Fibroblast of villous mesenchyme (primary cell): ENCODE data around the gene RGS7. TPM values are rescaled to one million over a fixed set of nuclear protein-coding genes. Genes with fewer than 3 reads are reported as not detected.

Experiments used
- DNase-seq: peaks from one replicate; pipeline ENCODE4 v3.0.0-alpha.2; 2010; ENCODE audit warnings: low read depth
- H3K4me3 ChIP-seq: 2 replicates; pipeline ENCODE4 v1.5.1; 2011; ENCODE audit warnings: low read depth, mild to moderate bottlenecking, low read length
- CTCF ChIP-seq: IDR thresholded peaks from 2 replicates; pipeline ENCODE4 v1.5.1; 2012; ENCODE audit warnings: low read depth, mild to moderate bottlenecking, low read length; ENCODE audit not compliant: insufficient read depth
- total RNA-seq: library from RNA; depleted of rRNA; stranded (reverse); fragments of >200 nt; gene quantifications from 2 replicates; pipeline ENCODE4 v1.2.3, GENCODE V29; 2012

RGS7 gene
- total RNA-seq, 1 donor = 0.43 TPM

- DNase-seq = no peak
- no peak overlapping the region for H3K4me3 ChIP-seq
- no peak for TF ChIP-seq CTCF
These were observed 490.3 kb downstream of the RGS7 start for GRCh38 chr1:240866724-240867123.

GRCh38 chr1:240860023-240860422 lies 497.0 kb downstream of the RGS7 start:
- DNase-seq = no peak
- H3K4me3 ChIP-seq = no peak overlapping the region
- TF ChIP-seq CTCF = no peak

GRCh38 chr1:240854367-240854766 lies 502.6 kb downstream of the RGS7 start:
- no peak for DNase-seq
- no peak overlapping the region for H3K4me3 ChIP-seq
- TF ChIP-seq CTCF = no peak

GRCh38 chr1:240847325-240847724 lies 509.7 kb downstream of the RGS7 start:
- no peak for DNase-seq
- no peak for TF ChIP-seq CTCF
- no peak overlapping the region for H3K4me3 ChIP-seq

GRCh38 chr1:240844486-240844885 lies 512.5 kb downstream of the RGS7 start:
- no peak overlapping the region for H3K4me3 ChIP-seq
- DNase-seq = no peak
- TF ChIP-seq CTCF = no peak

- no peak overlapping the region for H3K4me3 ChIP-seq
- no peak for TF ChIP-seq CTCF
- DNase-seq = no peak
These were observed 513.2 kb downstream of the RGS7 start for GRCh38 chr1:240843798-240844197.

GRCh38 chr1:240836271-240836670 lies 520.7 kb downstream of the RGS7 start:
- no peak for DNase-seq

More at GRCh38 chr1:240836271-240836670, 520.7 kb downstream of the RGS7 start:
- H3K4me3 ChIP-seq = no peak overlapping the region
- no peak for TF ChIP-seq CTCF
